AG10803 (cell line): Measurements from ENCODE around the gene IL1RAP.
"Not testable (repeated sequence)": the region's sequence is repeated elsewhere in the genome, so short reads cannot be mapped to it uniquely, and the experiment has no call there.

ENCODE experiments used
- DNase-seq: peaks from one replicate; pipeline ENCODE4 v3.0.0; 2010; ENCODE audit warnings: low read depth
- H3K4me3 ChIP-seq: 2 replicates; pipeline ENCODE4 v1.5.1; 2011; ENCODE audit warnings: mild to moderate bottlenecking, low read length, control low read depth
- CTCF ChIP-seq: conservative IDR thresholded peaks from 2 replicates; pipeline ENCODE4 v1.5.1; 2011; ENCODE audit warnings: mild to moderate bottlenecking, low read length, control low read depth, inconsistent platforms

The IL1RAP gene

GRCh38 chr3:190513409-190514370 lies at the start of gene IL1RAP:
TSS of gene IL1RAP (plus strand) at chr3:190514085. CDS start at chr3:190564290, 50,205 bp downstream.
- DNase-seq, result peak; percentile 94
- TF ChIP-seq CTCF, result no peak
- H3K4me3 ChIP-seq, result peak within 1 kb of the TSS; percentile 87

- no peak for DNase-seq
- no peak overlapping the region for H3K4me3 ChIP-seq
- TF ChIP-seq CTCF, result no peak
These were observed 46.0 kb upstream of the IL1RAP start for GRCh38 chr3:190467922-190468321.

- not testable (repeated sequence) for DNase-seq
These were observed 40.6 kb upstream of the IL1RAP start for GRCh38 chr3:190473261-190473660.

DNA sequence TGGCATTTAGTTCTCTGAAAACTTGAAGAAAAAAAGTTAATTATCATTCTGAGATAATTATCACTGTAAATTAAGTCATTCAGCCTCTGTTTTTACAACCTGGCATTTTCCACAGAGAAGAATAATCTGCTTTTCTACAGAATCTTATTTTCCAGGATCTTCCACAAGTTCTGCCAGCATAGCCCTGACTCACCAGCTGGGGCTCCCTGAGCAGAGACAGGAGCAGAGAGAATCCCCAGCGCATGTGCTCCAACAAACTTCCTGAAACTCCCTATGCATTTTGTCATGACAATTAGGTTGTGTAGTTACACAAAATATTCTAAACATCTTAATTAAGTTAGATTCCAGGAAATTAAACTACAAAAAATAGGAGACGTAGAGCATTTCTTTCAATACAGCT lies 32.1 kb upstream of the IL1RAP start:
- no peak for DNase-seq
- H3K4me3 ChIP-seq, result no peak overlapping the region
- peak; percentile 11; the same call in 1 of the 2 replicates for TF ChIP-seq CTCF

More at GRCh38 chr3:190473261-190473660, 40.6 kb upstream of the IL1RAP start:
- H3K4me3 ChIP-seq, result not testable (repeated sequence)

DNA sequence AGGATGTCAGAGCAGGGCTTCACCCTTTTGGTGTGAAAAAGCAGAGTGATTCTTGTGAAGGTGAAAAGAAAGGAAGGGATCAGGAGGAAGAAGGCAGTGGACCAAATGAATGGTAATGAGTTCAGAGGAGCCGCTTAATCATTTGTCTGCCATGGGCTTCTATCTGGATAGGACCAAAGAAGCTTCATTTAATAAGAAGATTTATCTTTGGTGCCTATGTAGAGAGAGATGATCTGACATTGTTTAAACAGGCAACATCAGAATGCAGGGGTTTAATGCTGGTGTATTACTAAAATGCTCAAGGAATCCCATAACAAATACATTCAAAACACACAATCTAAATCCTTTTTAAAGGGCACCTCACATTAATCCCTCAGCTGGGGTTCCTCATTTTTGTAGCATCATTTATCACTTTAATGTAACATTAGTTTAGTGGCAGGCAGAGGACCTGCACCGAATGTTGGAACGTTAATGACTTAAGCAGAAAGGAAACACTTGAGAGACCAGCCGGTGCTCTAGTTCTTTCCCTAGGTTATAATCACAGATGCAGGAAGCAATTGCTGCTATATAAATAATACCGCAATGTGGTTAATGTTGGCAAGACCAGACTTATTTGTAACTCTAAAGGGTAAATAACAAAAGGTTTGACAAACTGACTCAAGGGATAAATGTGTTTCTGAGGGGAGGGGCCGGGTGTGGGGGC lies 27.9 kb upstream of the IL1RAP start:
- no peak for TF ChIP-seq CTCF
- H3K4me3 ChIP-seq, result no peak overlapping the region
- peak; percentile 8 for DNase-seq

- DNase-seq, result no peak
- H3K4me3 ChIP-seq, result no peak overlapping the region
- no peak for TF ChIP-seq CTCF
These were observed 27.4 kb upstream of the IL1RAP start for GRCh38 chr3:190486533-190486864.

DNA sequence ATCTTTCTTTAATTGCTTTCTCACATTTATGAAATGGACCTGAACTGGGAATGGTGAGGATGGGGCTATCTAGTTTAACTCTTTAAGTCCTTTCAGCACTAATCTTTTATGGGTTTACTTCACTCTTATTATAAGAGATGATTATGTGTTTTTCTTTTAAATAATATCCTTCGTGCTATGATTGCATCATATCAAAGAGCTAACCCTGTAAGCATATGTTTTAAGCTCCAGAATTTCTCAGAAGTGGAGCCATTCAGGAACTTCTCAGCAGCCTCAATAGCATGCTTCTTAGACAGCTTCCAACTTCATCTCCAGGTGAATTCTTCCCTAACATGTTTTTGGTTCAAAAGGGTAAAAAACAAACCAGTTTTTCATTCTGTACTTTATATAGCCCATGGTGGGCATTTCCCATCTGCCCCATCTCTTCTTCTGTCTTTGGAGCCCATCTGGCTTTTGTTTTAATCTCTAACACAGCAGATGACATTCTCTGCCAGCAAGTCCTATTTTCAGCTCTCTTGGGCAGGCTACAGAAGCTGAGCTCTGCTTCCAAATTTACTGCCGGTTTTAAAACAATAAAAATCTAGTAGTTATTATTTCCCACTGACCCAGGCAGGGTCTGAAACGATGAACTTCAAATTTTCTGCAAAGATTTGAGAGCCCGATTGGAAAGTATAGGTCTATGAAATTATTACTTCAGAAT lies 26.8 kb upstream of the IL1RAP start:
- no peak overlapping the region for H3K4me3 ChIP-seq
- DNase-seq, result no peak
- TF ChIP-seq CTCF, result no peak
